T follicular helper cell (primary cell): ENCODE measurements around the gene CCDC74A.
A peak's percentile ranks its signal among the peaks of the same experiment; 100 is the strongest.
"Not testable (repeated sequence)": the region's sequence is repeated elsewhere in the genome, so short reads cannot be mapped to it uniquely, and the experiment has no call there.

ENCODE experiments used
- DNase-seq: peaks from one replicate; pipeline ENCODE4 v3.0.0-alpha.2; 2020; ENCODE audit warnings: low read depth
- total RNA-seq, 2 experiments: gene quantifications; one replicate each; lab custom pipeline; 2026; lab: John Stamatoyannopoulos, UW

The CCDC74A gene
- 0.26 to 7.7 reads per million in 2 experiments for total RNA-seq

GRCh38 chr2:131527131-131528001 is at the start of gene CCDC74A:
Gene CCDC74A (plus strand): TSS chr2:131527888. CDS start chr2:131527971, 83 bp downstream.
- peak; percentile 70 for DNase-seq

- not testable (repeated sequence) for DNase-seq
Measured at GRCh38 chr2:131478074-131478849, 49.4 kb upstream of the CCDC74A start.

- not testable (repeated sequence) for DNase-seq
Measured at GRCh38 chr2:131478850-131479461, 48.7 kb upstream of the CCDC74A start.

DNA sequence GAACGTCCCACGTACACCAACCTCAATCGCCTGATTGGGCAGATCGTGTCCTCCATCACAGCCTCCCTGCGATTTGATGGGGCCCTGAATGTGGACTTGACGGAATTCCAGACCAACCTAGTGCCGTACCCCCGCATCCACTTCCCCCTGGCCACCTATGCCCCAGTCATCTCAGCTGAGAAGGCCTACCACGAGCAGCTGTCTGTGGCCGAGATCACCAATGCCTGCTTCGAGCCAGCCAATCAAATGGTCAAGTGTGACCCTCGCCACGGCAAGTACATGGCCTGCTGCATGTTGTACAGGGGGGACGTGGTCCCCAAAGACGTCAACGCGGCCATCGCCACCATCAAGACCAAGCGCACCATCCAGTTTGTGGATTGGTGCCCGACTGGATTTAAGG is 47.3 kb upstream of the CCDC74A start:
- DNase-seq, result not testable (repeated sequence)

DNA sequence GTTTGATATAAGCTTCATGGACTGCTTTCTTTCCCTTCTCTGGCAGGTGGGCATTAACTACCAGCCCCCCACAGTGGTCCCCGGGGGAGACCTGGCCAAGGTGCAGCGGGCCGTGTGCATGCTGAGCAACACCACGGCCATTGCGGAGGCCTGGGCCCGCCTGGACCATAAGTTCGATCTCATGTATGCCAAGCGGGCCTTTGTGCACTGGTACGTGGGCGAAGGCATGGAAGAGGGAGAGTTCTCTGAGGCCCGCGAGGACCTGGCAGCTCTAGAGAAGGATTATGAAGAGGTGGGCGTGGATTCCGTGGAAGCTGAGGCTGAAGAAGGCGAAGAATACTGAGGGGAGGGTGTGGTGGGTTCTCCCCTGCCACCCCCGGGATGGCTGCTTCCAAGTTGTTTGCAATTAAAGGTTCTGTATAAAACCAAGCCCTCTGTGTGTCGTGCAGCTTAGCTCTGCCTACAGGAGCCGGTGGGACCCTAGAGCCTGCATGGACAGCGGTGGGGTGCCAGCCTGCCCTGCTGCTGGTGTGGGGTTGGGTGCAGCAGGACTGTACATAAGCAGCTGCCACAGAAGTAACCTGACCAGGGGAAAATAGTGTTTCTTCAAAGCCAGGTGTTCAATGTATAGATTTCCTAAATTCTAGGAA is 45.1 kb upstream of the CCDC74A start:
- not testable (repeated sequence) for DNase-seq

DNA sequence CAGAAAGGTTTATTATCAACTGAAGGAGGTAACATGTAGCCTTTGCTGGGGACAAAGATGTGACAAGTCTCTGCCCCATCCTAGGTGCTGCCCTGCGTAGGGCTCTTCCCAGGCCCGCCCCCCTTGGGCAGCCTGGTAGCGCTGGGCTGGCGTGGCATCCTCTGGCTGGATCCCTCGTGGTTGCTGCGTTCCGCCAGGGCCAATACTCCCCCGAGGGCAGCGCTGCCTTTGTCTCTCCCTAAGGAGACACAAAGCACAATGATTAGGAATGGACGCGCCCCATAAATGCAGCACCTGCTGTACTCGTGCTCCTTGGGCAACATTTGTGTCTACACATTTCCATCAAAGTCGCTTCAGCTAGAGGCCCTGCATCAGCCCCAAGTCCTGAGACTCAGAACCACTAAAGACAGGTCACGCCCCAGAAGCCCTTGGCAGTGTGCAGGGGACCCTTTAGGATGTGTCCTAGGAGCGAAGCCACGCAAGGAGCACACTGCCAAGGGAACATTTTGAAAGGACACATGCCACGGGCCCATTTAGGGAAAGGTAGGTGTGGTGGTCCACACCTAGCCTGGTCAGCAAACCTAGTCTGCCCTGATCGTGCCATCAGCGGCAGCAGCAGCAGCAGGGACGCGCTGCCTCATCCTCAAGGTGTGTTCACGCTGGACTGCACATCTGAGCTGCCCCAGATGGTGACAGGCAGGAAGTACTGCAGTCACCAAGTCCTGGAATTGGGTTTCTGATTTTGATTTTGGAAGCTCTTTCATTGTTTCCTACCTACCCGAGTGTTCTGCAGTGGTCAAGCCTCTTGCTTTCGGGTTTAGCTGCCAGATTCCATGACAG is 43.5 kb upstream of the CCDC74A start:
- not testable (repeated sequence) for DNase-seq

DNA sequence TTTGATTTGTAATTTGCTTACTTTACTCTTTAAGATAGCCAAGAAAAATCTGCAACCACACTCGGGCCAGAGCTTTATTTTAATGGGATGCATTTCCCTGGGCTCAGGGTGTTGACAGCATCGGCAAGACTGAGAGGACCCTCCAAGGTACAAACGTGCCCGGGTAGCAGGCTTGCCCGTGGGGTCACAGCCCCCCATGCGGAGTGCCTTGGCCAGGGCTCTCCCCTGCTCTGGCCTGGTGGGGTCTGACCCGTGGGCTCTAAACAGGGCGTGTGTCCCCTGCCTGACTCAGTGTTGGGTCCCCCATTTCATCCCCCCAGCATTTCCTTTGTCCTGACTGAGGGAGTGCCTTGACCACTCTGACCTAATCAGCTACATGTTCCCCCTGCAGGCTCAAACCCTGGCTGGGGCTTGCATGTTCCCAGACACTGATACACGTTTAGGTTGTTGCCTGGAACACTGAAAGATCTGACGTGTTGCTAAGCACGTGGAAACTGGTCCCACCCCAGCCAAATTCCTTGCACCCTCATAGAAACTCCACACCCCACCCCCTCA is 42.7 kb upstream of the CCDC74A start:
- DNase-seq, result not testable (repeated sequence)

DNA sequence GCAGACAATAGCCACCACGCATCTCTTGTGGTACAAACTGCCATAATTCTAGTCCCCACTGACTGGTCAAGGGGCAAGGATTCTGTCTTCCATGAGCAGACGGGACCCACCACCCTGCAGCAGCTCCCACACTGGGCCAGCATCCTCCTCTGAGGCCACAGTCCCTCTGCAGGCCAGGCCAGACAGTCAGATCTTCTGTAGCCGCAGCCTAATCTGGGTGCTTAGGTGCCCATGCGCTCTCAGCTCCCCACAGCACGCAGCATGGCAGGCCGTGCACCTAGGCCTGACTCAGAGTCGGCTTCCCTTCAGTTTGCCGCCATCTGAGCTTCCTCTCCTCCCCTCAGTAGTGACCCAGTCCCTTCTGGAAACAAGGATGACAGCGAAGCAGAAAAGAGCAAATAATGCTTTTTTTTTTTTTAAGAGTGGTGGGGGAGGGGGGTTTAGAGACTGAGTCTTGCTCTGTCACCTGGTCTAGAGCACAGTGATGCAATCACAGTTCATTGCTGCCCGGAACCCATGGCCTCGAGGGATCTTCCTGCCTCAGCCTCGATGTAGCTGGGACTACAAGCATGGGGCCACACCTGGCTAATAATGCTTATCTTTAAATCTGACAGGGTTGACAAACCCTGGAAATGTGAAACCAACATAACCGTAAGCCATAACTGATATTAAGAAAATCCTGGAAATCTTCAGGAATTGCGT is 41.3 kb upstream of the CCDC74A start:
- not testable (repeated sequence) for DNase-seq

- DNase-seq, result no peak
Measured at GRCh38 chr2:131488306-131489205, 39.1 kb upstream of the CCDC74A start.

GRCh38 chr2:131490616-131491468 is 36.8 kb upstream of the CCDC74A start:
- DNase-seq, result not testable (repeated sequence)

DNA sequence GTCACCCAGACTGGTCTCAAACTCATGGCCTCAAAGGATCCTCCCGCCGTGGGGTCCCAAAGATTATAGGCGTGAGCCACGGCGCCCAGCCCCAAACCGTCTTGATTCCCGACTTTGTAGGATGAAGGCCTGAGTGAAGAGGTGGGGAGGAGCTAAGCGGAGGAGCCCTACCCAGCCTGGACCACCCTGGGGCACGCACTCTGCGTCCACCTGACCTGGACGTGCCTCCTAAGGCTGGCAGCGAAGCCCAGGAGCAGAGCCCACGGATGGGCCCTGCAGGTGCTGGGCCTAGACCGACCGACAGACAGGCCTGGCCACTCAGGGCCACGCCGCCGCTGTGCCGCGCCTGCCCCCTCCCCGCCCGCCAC is 36.2 kb upstream of the CCDC74A start:
- DNase-seq, result not testable (repeated sequence)

DNA sequence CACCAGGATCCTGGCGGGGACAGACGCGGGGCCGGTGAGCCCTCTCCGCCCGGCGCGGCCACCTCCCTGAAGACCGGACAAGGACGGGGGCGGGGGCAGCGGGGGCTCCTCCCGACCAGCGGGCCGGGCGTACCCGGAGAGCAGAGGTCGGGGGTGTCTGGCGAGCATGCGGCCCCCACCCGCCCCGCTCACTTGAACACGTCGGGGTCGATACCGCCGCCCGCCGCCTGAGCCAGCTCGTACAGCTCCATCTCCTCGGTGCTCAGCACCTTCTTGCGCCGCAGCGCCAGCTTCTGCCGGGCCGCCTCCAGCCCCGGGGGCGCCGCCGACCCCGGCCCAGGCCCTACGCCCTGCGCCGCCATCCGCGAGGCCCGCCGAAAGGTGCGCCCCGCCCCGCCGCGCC is 35.7 kb upstream of the CCDC74A start, which contains the start of gene MZT2A:
Gene MZT2A, minus strand, starts transcription at position 383 of the 403 bp plus-strand sequence. Its CDS starts 21 bp downstream, at position 362.
- not testable (repeated sequence) for DNase-seq

DNA sequence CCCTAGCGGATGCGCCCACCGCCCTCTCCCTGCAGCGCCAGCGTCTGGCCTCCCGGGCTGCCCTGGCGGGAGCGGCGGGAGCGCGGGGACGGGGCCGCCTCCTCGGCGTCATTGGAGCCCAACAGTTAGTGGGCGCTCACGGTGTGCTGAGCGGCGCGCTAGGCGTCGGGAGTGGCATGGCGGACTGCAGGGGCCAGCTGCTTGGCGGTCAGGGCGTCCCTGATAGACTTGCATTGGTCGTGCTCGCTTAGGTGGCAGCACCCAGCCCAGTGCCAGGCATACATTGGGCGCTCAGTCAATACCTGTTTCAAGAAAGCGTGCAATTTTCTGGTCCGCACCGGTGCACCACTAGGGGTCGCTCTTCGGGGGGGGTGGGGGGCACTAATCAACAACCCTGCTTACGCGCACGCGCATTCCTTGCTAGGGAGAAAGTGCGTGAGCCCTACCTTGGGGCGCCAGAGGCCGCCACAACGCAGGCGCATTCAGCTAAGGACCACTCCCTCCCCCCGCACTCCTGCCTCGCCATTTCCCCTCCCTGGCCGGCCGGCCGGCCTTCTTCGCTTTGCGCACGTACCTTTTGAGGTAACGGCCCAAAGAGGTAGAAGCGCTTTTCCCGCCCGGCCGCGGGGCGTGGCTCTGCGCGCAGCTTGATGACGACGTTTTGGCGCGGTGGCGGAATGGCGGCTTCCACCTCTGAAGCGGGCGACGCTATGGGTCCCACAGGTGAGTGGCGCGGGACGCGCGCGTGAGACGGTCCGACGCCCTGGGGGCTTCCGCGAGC is 35.1 kb upstream of the CCDC74A start:
- peak; percentile 87 for DNase-seq

DNA sequence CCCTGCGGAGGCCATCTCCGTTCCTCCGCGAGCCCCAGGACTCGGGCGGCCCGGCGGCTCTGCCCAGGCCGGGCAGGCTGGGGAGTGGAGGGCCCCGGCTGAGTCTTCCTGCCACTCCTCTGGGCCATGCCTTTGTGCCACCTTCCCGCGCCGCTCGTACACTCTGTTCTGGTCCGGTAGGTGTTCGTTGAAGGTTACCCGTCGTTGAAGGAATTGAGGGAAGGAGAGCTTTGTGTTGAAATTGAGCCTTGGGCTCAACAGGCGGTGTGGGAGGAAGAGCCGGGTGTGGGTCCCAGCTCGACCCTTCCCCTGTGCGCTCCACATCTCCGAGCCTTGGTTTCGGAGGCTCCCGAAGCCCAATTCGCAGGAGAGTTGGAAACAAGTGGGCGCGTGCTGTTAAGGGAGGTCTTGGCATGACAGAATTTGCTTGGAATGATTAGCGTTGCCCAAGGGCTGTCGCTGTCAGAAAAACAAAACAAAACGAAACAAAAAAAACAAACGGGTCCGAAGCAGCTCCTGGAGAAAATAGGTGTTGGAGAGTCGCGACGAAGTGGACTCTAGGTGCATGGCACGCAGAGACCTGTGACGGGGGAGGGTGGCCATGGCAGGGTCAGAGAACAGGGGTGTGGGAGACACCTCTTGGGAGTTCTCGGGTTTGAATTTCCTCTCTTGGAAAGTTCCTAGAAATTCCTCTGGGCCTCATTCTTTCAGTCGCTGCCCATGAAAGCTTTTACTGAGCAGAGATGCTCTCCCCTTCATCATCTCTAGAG is 34.3 kb upstream of the CCDC74A start:
- no peak for DNase-seq

DNA sequence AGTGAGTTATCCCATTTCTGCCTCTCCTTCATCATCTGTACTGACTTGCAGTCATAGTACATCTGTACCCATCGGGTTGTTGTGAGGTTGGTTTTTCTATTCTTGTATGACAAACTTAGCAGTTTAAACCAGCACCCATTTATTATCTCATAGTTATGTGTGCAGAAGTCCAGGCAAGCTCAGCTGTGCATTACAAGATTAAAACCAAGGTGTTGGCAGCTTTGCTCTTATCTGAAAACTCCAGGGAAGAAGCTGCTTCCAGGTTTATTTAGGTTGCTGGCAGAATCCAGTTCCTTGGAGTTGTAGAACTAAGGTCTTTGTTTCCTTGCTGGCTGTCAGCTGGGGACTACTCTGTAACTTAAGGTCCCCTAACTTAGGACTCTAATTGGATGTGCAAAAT is 32.2 kb upstream of the CCDC74A start:
- not testable (repeated sequence) for DNase-seq

DNA sequence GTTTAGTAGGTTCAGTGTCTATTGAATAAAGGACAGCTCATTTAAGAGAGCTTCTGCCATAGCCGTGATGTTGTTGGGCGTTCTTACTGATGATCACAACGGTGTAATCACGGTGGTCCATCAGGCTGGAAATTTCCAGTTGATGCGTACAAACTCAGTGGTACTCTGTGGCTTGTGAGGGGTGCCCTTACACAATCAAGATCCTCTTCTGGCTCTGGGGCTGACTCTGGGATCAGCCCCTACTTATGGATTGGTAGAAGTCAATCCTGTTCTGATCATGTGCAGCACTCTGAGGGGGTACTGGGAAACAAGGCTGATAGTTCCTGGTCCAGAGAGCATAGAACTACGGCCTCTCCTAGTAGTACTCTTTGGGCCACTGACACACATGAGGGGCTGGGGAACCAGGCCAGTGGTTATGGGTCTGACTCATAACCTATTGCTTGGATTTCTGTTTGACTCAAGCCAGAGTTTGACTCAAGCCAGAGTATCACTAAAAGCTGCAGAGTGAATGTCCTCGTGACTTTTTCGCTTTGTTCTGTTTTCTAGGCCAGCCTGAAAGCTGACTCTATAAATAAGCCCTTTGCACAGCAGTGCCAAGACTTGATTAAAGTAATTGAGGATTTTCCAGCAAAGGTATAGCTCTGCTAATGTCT is 29.2 kb upstream of the CCDC74A start:
- not testable (repeated sequence) for DNase-seq
